Liver (tissue), 3 donors: ENCODE results near the gene STAMBPL1.

Experiments used
- ATF3 ChIP-seq: IDR thresholded peaks from 2 replicates; pipeline ENCODE4 v1.6.1; 2016; ENCODE audit warnings: antibody characterized with exemption
- CTCF ChIP-seq: fragments of 150-350 bp; IDR thresholded peaks from 2 replicates; pipeline ENCODE4 v1.5.1; 2017; ENCODE audit warnings: improper control_type of control experiment, low read depth, low read length; ENCODE audit not compliant: missing input control
- EGR1 ChIP-seq, 2 donors: IDR thresholded peaks; 2 replicates each; pipeline ENCODE4 v1.6.1; 2016 to 2018; ENCODE audit warnings: antibody characterized with exemption in 2 of 2, low read depth in 2 of 2
- GABPA ChIP-seq, 2 donors: IDR thresholded peaks in 1 of 2; conservative IDR thresholded peaks in 1 of 2; 2 replicates each; pipeline ENCODE4 v1.6.1; 2016; ENCODE audit warnings: antibody characterized with exemption in 2 of 2, mild to moderate bottlenecking in 1 of 2, moderate library complexity in 1 of 2
- HNF4G ChIP-seq: IDR thresholded peaks from 2 replicates; pipeline ENCODE4 v1.6.1; 2016; ENCODE audit warnings: antibody characterized with exemption
- MAX ChIP-seq: IDR thresholded peaks from 2 replicates; pipeline ENCODE4 v1.6.1; 2016; ENCODE audit warnings: antibody characterized with exemption
- REST ChIP-seq: IDR thresholded peaks from 2 replicates; pipeline ENCODE4 v1.6.1; 2016; ENCODE audit warnings: antibody characterized with exemption, mild to moderate bottlenecking
- TAF1 ChIP-seq: conservative IDR thresholded peaks from 2 replicates; pipeline ENCODE4 v1.6.1; 2016; ENCODE audit warnings: antibody characterized with exemption, mild to moderate bottlenecking
- donor health status: healthy.
- donor health status: healthy.

GRCh38 chr10:88848499-88848898, 31.5 kb upstream of the STAMBPL1 start:
- TF ChIP-seq CTCF (no peak), EGR1 (IDR thresholded peaks at IDR 0.05; ENCODE audit: low read depth in 2 of 2) (no peak), REST (no peak), MAX (no peak), GABPA (IDR thresholded peaks at IDR 0.05 in 1 of 2, conservative IDR thresholded peaks at IDR 0.05 in 1 of 2) (no peak), HNF4G (no peak), TAF1 (no peak), ATF3 (no peak)
